Kidney (tissue), 14 donors: ENCODE measurements around the gene GPC1. TPM values are rescaled to one million over a fixed set of nuclear protein-coding genes. Genes with fewer than 3 reads are reported as not detected.

Source experiments
- DNase-seq, 5 donors: peaks; one replicate each; pipeline ENCODE4 v3.0.0-alpha.2; 2013 to 2020
- FAIRE-seq: peaks from 2 replicates; lab custom pipeline; 2012; peaks lifted over from hg19 to GRCh38; lab: Jason Lieb, UNC
- H3K27ac ChIP-seq, 2 donors: one replicate each; pipeline ENCODE4 v1.7.0; 2013; ENCODE audit warnings: low read depth in 2 of 2, low read length in 2 of 2, inconsistent platforms in 1 of 2
- H3K27me3 ChIP-seq: one replicate; pipeline ENCODE4 v1.7.1; 2013; ENCODE audit warnings: low read length, inconsistent platforms; ENCODE audit not compliant: control insufficient read depth, insufficient read depth
- H3K36me3 ChIP-seq, 3 donors: one replicate each; pipeline versions ENCODE4 v1.7.0 to v1.7.1; 2013; ENCODE audit warnings: low read length in 3 of 3, control low read depth in 1 of 3, inconsistent platforms in 1 of 3; ENCODE audit not compliant: insufficient read depth in 3 of 3, control insufficient read depth in 2 of 3
- H3K4me1 ChIP-seq, 3 donors: one replicate each; pipeline versions ENCODE4 v1.7.0 to v1.7.1; 2013; ENCODE audit warnings: low read length in 3 of 3, inconsistent platforms in 1 of 3, low read depth in 1 of 3; ENCODE audit not compliant: control insufficient read depth in 2 of 3, insufficient read depth in 2 of 3
- H3K4me3 ChIP-seq, 3 donors: one replicate each; pipeline versions ENCODE4 v1.7.0 to v1.8.1; 2013; ENCODE audit warnings: low read length in 3 of 3, control low read depth in 1 of 3, inconsistent platforms in 1 of 3
- H3K9ac ChIP-seq, 3 donors: one replicate each; pipeline versions ENCODE4 v1.7.0 to v1.7.1; 2013; ENCODE audit warnings: low read length in 3 of 3, control low read depth in 1 of 3, inconsistent platforms in 1 of 3
- H3K9me3 ChIP-seq, 3 donors: one replicate each; pipeline versions ENCODE4 v1.7.0 to v1.7.1; 2013; ENCODE audit warnings: low read length in 3 of 3, control low read depth in 1 of 3, inconsistent platforms in 1 of 3; ENCODE audit not compliant: control insufficient read depth in 2 of 3, insufficient read depth in 1 of 3
- intact Hi-C: fragments of 100-400 bp; cut with DNase I; formaldehyde crosslinking; loops from one replicate; pipeline ENCODE4 v1.11.1; 2022
- polyA plus RNA-seq: library from polyadenylated mRNA; stranded (reverse); fragments of 350-450 nt; fragmentation: Illumina TruSeq; extraction: RNeasy Lipid Tissue Mini Kit (QIAGEN cat#74804); gene quantifications from one replicate; pipeline ENCODE4 v1.2.3, GENCODE V29; 2014; ENCODE audit warnings: low read depth, low replicate concordance; ENCODE audit not compliant: insufficient read depth
- total RNA-seq: library from RNA; stranded (reverse); fragmentation: NEBNext Ultra II Directional; extraction: Animal tissue kit (Norgen Biotek cat#: 25700); gene quantifications from one replicate; pipeline ENCODE4 v1.2.1, GENCODE V29; 2021
- TF ChIP-seq, protein P1 (sequence below): IDR thresholded peaks from 3 replicates; pipeline ENCODE4 v1.5.1; 2012; ENCODE audit warnings: mild to moderate bottlenecking, moderate library complexity, borderline replicate concordance; ENCODE audit not compliant: insufficient read depth; ENCODE audit errors: extremely low read depth
- donor health status: control.
- donor health status: control.
- donor health status: control.
- donor health status: control.
- donor health status: control.
- donor health status: DM: yes; HTN: yes; CAD: no.
- donor health status: Normal renal cell carcinoma (clear cell type).

GPC1 gene
- total and polyA plus RNA-seq, 2 donors from 2014 or later: 18.4 to 124 TPM

DNA sequence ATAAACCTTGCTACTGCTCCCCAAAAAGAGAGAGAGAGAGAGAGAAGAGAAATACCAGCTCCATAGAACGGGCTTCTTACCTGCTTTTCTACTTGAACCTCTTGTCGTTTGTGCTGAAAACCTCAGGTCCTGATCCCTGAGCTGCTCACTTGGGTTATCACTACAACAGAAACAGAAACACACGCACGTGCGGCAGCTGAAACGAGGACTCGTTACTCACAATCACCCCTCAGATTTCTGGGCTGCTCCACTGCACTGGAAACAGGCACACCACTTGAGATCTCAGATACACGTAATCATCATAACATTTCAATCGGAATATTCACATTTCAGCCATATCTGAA, 48.2 kb upstream of the GPC1 start:
- TF ChIP-seq, protein P1, sequence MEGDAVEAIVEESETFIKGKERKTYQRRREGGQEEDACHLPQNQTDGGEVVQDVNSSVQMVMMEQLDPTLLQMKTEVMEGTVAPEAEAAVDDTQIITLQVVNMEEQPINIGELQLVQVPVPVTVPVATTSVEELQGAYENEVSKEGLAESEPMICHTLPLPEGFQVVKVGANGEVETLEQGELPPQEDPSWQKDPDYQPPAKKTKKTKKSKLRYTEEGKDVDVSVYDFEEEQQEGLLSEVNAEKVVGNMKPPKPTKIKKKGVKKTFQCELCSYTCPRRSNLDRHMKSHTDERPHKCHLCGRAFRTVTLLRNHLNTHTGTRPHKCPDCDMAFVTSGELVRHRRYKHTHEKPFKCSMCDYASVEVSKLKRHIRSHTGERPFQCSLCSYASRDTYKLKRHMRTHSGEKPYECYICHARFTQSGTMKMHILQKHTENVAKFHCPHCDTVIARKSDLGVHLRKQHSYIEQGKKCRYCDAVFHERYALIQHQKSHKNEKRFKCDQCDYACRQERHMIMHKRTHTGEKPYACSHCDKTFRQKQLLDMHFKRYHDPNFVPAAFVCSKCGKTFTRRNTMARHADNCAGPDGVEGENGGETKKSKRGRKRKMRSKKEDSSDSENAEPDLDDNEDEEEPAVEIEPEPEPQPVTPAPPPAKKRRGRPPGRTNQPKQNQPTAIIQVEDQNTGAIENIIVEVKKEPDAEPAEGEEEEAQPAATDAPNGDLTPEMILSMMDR: no peak
- Histone ChIP-seq H3K36me3 (no peaks in the 10 kb centered on the region), H3K27me3 (no peaks in the 10 kb centered on the region), H3K27ac (no peak overlapping the region), H3K4me1 (no peaks in the 10 kb centered on the region), H3K9ac (no peak overlapping the region), H3K9me3 (no peaks in the 10 kb centered on the region), H3K4me3 (no peak overlapping the region)
- DNase-seq (peak in 2 of 5 donors; percentile 13 to 24), FAIRE-seq (no peak)
- intact Hi-C loops: no loop called here

GRCh38 chr2:240387669-240388358, 47.6 kb upstream of the GPC1 start:
- intact Hi-C loops: no loop called here
- no peaks in the 10 kb centered on the region for H3K27me3 ChIP-seq
- no peak overlapping the region for H3K27ac ChIP-seq
- no peak overlapping the region for H3K9ac ChIP-seq
- no peaks in the 10 kb centered on the region for H3K4me1 ChIP-seq
- TF ChIP-seq, protein P1: no peak
- no peak overlapping the region for H3K4me3 ChIP-seq
- H3K36me3 ChIP-seq: no peaks in the 10 kb centered on the region
- DNase-seq (peak in 3 of 5 donors; percentile 22 to 87 (median 42)), FAIRE-seq (no peak)
- no peaks in the 10 kb centered on the region for H3K9me3 ChIP-seq

DNA sequence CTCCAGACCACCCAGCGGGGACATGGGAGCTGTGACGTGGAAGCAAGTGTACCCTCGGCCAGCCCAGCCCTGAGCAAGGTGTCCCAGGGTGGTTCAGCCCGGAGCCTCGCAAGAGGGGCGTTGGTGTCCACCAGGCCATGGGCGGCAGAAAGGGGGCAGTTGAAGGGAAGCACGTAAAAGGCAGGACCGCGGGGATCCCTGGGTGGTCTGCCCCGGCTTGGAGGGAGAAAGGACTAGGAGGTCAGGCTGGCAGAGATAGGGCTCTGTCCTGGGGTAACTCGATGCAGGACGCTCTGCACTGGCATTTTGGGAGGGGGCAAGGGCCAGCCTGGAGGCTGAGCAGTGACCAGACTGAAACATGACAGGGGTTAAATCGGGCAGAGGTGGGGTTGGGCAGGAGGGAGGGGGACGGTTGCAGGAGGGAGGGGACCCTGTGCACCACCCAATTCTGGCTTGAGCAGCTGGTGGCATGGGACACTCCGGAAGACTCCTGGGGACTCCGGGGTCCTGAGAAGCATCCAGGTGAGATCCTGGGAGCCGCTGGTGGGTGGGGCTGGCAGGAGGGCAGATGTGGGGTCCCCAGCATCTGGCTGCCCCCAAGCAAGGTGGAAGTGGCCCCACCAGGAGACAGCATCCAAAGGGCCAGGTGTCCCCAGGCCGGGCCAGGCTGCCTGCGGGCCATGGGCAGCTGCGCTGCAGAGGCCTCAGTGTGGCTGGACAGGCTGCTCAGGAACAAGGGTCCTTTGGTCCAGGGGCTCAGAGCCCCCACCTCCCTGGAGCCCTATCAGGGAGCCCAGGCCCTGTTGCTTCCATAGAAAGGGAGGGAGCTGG, 46.8 kb upstream of the GPC1 start:
- Histone ChIP-seq H3K36me3 (no peaks in the 10 kb centered on the region), H3K27me3 (no peaks in the 10 kb centered on the region), H3K27ac (no peak overlapping the region), H3K9ac (no peak overlapping the region), H3K4me1 (no peaks in the 10 kb centered on the region), H3K9me3 (no peaks in the 10 kb centered on the region), H3K4me3 (no peak overlapping the region)
- FAIRE-seq: no peak
- TF ChIP-seq, protein P1: no peak
- peak in 2 of 5 donors; percentile 26 to 70 for DNase-seq
- intact Hi-C loops: no loop called here
